Mucosa of descending colon (tissue), 3 donors: Measurements from ENCODE around the gene LIF. TPM values are rescaled to one million over a fixed set of nuclear protein-coding genes. Genes with fewer than 3 reads are reported as not detected.

Experiments
- ATAC-seq: fragments of 200-7000 bp; cut with Tn5 transposase; one replicate; pipeline ENCODE4 v1.9.1; 2020; ENCODE audit warnings: mild to moderate bottlenecking, moderate library complexity
- DNase-seq, 3 donors: peaks; one replicate each; pipeline ENCODE4 v3.0.0-alpha.2; 2020
- H3K36me3 ChIP-seq: fragments of 200-600 bp; one replicate; pipeline ENCODE4 v1.8.0; 2021; ENCODE audit warnings: low read depth, mild to moderate bottlenecking
- H3K4me1 ChIP-seq: fragments of 200-600 bp; one replicate; pipeline ENCODE4 v1.8.0; 2021; ENCODE audit warnings: low read depth, mild to moderate bottlenecking
- H3K4me3 ChIP-seq: fragments of 200-600 bp; one replicate; pipeline ENCODE4 v1.8.0; 2021; ENCODE audit warnings: mild to moderate bottlenecking
- H3K9me3 ChIP-seq: fragments of 200-600 bp; one replicate; pipeline ENCODE4 v1.8.0; 2021; ENCODE audit warnings: mild to moderate bottlenecking
- CTCF ChIP-seq: fragments of 200-600 bp; IDR thresholded peaks from one replicate; pipeline ENCODE4 v1.8.0; 2022; ENCODE audit warnings: antibody characterized with exemption, mild to moderate bottlenecking
- intact Hi-C, 2 donors: fragments of 100-400 bp; cut with DNase I in 1 of 2; cut with micrococcal nuclease in 1 of 2; formaldehyde crosslinking; loops; one replicate each; pipeline versions ENCODE4 v1.11.0 to v1.11.1; 2022; cut with DNase I, micrococcal nuclease
- total RNA-seq, 3 donors: library from RNA; stranded (reverse); fragmentation: NEBNext Ultra II Directional in 2 of 3; extraction: Animal tissue kit (Norgen Biotek cat#: 25700) in 2 of 3; gene quantifications; one replicate each; pipeline versions ENCODE4 v1.2.1 to v1.2.4, GENCODE V29; 2021 to 2023
- donor health status: DM: no; HTN: no; CAD: no; lungs with moderate emphysema.
- donor health status: DM: no; HTN: no; CAD: no.
- donor health status: DM: no; HTN: yes; CAD: no.

LIF gene
- total RNA-seq, 3 donors from 2014 or later = 9.1 to 10.0 (median 9.9) TPM

DNA sequence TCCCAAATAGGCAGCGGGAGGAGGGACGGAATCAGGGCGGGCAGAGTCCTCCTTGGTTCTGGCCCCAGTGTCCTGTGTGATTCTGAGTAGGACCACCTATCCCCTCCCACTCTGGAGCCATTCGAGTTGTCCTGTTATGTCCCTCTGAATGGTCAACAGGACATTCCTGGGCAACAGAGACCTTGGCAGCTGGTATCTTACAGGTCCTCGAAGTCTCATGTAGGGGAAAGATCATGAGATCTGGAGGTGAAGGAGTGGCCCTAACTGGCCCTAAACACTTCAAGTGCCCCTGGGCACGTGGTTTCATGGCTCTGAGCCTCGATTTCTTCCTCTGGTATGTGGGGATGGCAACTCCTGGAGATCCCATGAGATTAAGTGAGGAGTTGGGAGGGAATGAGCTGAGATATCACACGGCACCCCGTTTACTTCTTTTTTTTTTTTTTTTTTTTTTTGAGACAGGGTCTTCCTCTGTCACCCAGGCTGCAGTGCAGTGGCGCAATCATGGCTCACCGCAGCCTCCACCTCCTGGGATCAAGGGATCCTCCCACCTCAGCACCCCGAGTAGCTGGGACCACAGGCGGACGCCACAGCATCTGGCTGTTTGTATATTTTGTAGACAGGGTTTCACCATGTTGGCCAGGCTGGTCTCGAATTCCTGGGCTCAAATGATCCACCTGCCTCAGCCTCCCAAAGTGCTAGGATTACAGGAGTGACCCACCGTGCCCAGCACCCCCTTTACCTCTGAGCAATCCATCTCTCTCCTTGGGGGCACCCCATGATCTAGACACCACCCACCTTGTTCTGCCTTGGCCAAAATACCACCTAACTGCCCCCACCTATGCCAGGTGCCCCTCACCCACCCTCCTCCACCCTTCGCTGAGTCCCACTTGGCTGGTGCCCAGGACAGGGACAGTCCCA lies 6.8 kb downstream of the LIF start:
- no peak for ATAC-seq
- intact Hi-C loops = no loop called here

DNA sequence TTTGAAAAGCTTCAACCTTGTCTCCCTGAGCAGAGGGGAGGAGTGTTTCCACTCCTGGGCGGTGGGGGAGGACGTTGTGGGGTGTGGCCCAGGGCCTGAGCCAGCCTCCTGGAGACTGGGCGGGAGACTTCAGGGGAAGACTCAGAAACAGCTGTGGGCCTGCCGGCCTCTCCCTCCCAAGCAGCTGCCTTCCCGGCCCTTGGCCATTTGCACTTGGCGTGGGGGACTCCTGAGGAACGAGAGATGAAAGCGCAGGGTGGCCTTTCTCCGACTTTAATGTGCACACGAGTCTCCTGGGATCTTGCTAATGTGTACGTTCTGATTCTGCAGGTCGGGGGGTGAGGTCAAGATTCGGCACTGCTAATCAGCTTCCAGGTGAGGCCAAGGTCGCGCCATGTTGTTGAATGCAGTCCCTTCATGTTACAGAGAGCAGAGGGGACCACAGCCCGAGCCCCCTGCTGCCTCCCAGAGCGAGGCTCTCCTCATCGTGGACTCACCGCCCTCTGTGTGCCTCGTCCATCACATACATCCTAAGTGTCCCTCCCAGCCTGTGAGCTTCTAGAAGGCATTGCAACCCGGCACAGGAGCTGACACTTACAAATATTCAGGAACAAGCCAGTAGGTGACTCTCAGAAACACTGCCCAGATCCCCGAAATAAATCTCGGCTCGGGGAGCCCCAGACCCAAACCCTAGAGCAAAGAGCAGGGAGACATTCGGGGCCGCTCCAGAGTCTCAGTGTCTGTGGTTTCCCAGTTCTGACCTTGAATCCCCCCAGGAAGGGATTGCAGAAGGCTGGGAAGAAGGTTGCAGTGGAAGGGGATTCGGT lies 7.7 kb downstream of the LIF start:
- H3K4me3 ChIP-seq = no peak overlapping the region
- ATAC-seq (peak; percentile 75), DNase-seq (peak; percentile 58 to 74 (median 68))
- no peaks in the 10 kb centered on the region for H3K36me3 ChIP-seq
- no peaks in the 10 kb centered on the region for H3K9me3 ChIP-seq
- peaks cover 6% of the 10 kb centered on the region for H3K4me1 ChIP-seq
- intact Hi-C loops = no loop called here
- no peak for TF ChIP-seq CTCF

More for the DNA sequence above, 6.8 kb downstream of the LIF start:
- no peak for DNase-seq
- H3K9me3 ChIP-seq = no peaks in the 10 kb centered on the region
- no peak overlapping the region for H3K4me3 ChIP-seq
- no peak for TF ChIP-seq CTCF
- no peaks in the 10 kb centered on the region for H3K36me3 ChIP-seq
- H3K4me1 ChIP-seq = peaks cover 6% of the 10 kb centered on the region

- no peak overlapping the region for H3K4me3 ChIP-seq
- no peak for TF ChIP-seq CTCF
- DNase-seq = no peak
- no peak for ATAC-seq
- no peaks in the 10 kb centered on the region for H3K36me3 ChIP-seq
- H3K4me1 ChIP-seq = peaks cover 6% of the 10 kb centered on the region
- no peaks in the 10 kb centered on the region for H3K9me3 ChIP-seq
- intact Hi-C loops = no loop called here
Observed at GRCh38 chr22:30238136-30238535, 8.4 kb downstream of the LIF start.

DNA sequence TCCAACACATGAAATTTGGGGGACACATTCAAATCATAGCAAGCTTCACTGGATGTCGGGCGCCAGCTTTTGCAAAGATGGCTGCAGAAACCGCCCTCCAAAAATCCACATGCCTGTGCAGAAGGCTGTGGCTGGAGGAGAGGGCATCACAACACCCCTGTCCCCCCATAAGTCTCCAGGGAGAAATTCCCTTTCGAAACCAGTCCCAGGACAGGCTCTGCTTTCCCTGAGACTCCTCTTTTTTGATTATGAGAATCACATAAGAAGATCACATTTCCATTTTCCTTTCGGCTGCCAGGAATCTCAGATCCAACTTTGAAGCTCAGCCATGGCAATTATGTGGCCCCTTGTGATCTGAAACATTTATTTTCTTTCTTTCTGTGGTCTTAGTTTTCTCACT lies 9.7 kb downstream of the LIF start:
- TF ChIP-seq CTCF = no peak
- H3K4me1 ChIP-seq = peaks cover 6% of the 10 kb centered on the region
- no peaks in the 10 kb centered on the region for H3K9me3 ChIP-seq
- H3K4me3 ChIP-seq = no peak overlapping the region
- ATAC-seq (no peak), DNase-seq (no peak)
- no peaks in the 10 kb centered on the region for H3K36me3 ChIP-seq
- intact Hi-C loops = no loop called here

GRCh38 chr22:30235687-30236170 lies 10.8 kb downstream of the LIF start:
- Histone ChIP-seq H3K9me3 (no peaks in the 10 kb centered on the region), H3K4me3 (no peak overlapping the region), H3K4me1 (peaks cover 6% of the 10 kb centered on the region), H3K36me3 (no peaks in the 10 kb centered on the region)
- DNase-seq (peak in 1 of 3 donors; percentile 43), ATAC-seq (peak; percentile 73)
- intact Hi-C loops = no loop called here
- no peak for TF ChIP-seq CTCF
